ENCODE measurements around the gene ZFP69. TPM values are rescaled to one million over a fixed set of nuclear protein-coding genes. Genes with fewer than 3 reads are reported as not detected.
A peak's percentile ranks its signal among the peaks of the same experiment; 100 is the strongest.

Gene ZFP69
- total RNA-seq, 1 experiment from 2014 or later: 2.2 TPM

- H3K27me3 Mint-ChIP-seq (ENCODE audit: insufficient read depth, unreplicated experiment): no peaks in the 10 kb centered on the region
- peak within 1 kb of the TSS; percentile 76 for H3K4me3 Mint-ChIP-seq (ENCODE audit: unreplicated experiment)
- H3K9me3 Mint-ChIP-seq (ENCODE audit: unreplicated experiment): peaks cover 8% of the 10 kb centered on the region
- BruUV-seq (replicated peaks): TSS peak; percentile 51
- H3K36me3 Mint-ChIP-seq (ENCODE audit: insufficient read depth, unreplicated experiment): peaks cover 3% of the 10 kb centered on the region
- H3K27ac Mint-ChIP-seq (ENCODE audit: low read depth, unreplicated experiment): peak within 1 kb of the TSS; percentile 64
- intact Hi-C loops (cut with micrococcal nuclease): no loop called here
- POLR2A ChIA-PET: interaction anchor here (0.5 to 1.0 kb wide), 2 partner anchors 24 to 50 kb away, joined by 3 to 4 read pairs; no protein-coding TSS in a partner anchor
- DNase-seq (ENCODE audit: unreplicated experiment): peak; percentile 51
- TF ChIP-seq, protein P1, sequence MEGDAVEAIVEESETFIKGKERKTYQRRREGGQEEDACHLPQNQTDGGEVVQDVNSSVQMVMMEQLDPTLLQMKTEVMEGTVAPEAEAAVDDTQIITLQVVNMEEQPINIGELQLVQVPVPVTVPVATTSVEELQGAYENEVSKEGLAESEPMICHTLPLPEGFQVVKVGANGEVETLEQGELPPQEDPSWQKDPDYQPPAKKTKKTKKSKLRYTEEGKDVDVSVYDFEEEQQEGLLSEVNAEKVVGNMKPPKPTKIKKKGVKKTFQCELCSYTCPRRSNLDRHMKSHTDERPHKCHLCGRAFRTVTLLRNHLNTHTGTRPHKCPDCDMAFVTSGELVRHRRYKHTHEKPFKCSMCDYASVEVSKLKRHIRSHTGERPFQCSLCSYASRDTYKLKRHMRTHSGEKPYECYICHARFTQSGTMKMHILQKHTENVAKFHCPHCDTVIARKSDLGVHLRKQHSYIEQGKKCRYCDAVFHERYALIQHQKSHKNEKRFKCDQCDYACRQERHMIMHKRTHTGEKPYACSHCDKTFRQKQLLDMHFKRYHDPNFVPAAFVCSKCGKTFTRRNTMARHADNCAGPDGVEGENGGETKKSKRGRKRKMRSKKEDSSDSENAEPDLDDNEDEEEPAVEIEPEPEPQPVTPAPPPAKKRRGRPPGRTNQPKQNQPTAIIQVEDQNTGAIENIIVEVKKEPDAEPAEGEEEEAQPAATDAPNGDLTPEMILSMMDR (IDR thresholded peaks at IDR 0.05; ENCODE audit: unreplicated experiment): no peak
- no peaks in the 10 kb centered on the region for H3K4me1 Mint-ChIP-seq (ENCODE audit: insufficient read depth, unreplicated experiment)
- CTCF ChIA-PET: no interaction called here
Observed at GRCh38 chr1:40508375-40509341, 31.6 kb downstream of the ZFP69 start, which contains the start of gene EXO5. TSS of gene EXO5 (plus strand) at chr1:40508767. CDS start at chr1:40514545, 5,778 bp downstream.

GRCh38 chr1:40519517-40519916, 42.4 kb downstream of the ZFP69 start:
- Mint-ChIP-seq H3K4me3 (ENCODE audit: unreplicated experiment) (no peak overlapping the region), H3K27me3 (ENCODE audit: insufficient read depth, unreplicated experiment) (no peaks in the 10 kb centered on the region), H3K4me1 (ENCODE audit: insufficient read depth, unreplicated experiment) (no peaks in the 10 kb centered on the region), H3K27ac (ENCODE audit: low read depth, unreplicated experiment) (no peak overlapping the region), H3K36me3 (ENCODE audit: insufficient read depth, unreplicated experiment) (peaks cover 6% of the 10 kb centered on the region), H3K9me3 (ENCODE audit: unreplicated experiment) (peaks cover 26% of the 10 kb centered on the region)
- DNase-seq (ENCODE audit: unreplicated experiment): no peak
- intact Hi-C loops (cut with micrococcal nuclease): no loop called here
- BruUV-seq (replicated peaks): no TSS peak
- TF ChIP-seq, protein P1 (IDR thresholded peaks at IDR 0.05; ENCODE audit: unreplicated experiment): no peak
- CTCF ChIA-PET: interaction anchor here (0.7 kb wide), 1 partner anchor 391 kb away, joined by 5 read pairs; no protein-coding TSS in a partner anchor
- POLR2A ChIA-PET: interaction anchor here (1.3 kb wide), 1 partner anchor 12 kb away, joined by 3 read pairs; the partner anchor contains the start of gene ZNF684

GRCh38 chr1:40530735-40531380, 53.8 kb downstream of the ZFP69 start:
- ChIA-PET CTCF (no interaction called here), POLR2A (interaction anchor here (0.6 to 1.9 kb wide), 20 partner anchors 10 to 409 kb away, joined by 3 to 8 read pairs (median 4); partner anchors contain the start of genes NFYC, ZFP69B and ZMPSTE24)
- BruUV-seq (replicated peaks): TSS peak; percentile 96
- TF ChIP-seq, protein P1 (IDR thresholded peaks at IDR 0.05; ENCODE audit: unreplicated experiment): no peak
- Mint-ChIP-seq H3K36me3 (ENCODE audit: insufficient read depth, unreplicated experiment) (peaks cover 10% of the 10 kb centered on the region), H3K4me1 (ENCODE audit: insufficient read depth, unreplicated experiment) (peaks cover 23% of the 10 kb centered on the region), H3K27ac (ENCODE audit: low read depth, unreplicated experiment) (peak overlapping the region; percentile 85), H3K4me3 (ENCODE audit: unreplicated experiment) (peak overlapping the region; percentile 97), H3K9me3 (ENCODE audit: unreplicated experiment) (peaks cover 7% of the 10 kb centered on the region), H3K27me3 (ENCODE audit: insufficient read depth, unreplicated experiment) (no peaks in the 10 kb centered on the region)
- intact Hi-C loops (cut with micrococcal nuclease): loop anchor here (5.0 kb wide), 1 partner anchor 136 kb away; the partner anchor contains the start of gene RIMS3
- DNase-seq (ENCODE audit: unreplicated experiment): no peak
